GM12874 (cell line): ENCODE results near the gene MKRN2OS.

Source experiments
- TF ChIP-seq, protein P1 (sequence below): IDR thresholded peaks from 2 replicates; pipeline ENCODE4 v1.5.1; 2011; ENCODE audit warnings: low read depth, mild to moderate bottlenecking, control low read depth, low read length, moderate library complexity; ENCODE audit not compliant: insufficient read depth

The MKRN2OS gene

DNA sequence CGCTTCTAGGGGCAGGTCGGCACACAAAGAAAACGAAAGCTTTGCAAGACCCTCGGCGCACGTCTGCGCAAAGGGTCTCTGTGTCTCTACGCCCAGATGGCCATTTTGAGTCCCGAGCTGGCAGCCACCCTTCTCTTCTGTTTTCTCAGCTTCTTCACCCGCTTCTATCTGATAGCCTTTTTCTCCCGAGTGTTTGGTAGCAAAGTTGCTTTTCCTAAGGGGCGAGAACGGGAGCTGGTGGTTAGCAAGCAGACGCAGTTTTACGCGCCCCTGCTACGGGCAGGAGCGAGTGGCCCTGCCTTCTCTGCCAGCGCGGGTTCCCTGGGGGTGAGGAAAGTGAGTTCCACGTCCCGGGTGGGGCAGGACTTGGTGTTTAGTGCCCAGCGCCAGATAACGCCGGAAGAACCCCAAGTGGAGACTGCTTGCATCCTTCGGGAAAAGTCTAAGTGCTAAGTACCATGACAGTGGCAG is 8.7 kb upstream of the MKRN2OS start:
- TF ChIP-seq, protein P1, sequence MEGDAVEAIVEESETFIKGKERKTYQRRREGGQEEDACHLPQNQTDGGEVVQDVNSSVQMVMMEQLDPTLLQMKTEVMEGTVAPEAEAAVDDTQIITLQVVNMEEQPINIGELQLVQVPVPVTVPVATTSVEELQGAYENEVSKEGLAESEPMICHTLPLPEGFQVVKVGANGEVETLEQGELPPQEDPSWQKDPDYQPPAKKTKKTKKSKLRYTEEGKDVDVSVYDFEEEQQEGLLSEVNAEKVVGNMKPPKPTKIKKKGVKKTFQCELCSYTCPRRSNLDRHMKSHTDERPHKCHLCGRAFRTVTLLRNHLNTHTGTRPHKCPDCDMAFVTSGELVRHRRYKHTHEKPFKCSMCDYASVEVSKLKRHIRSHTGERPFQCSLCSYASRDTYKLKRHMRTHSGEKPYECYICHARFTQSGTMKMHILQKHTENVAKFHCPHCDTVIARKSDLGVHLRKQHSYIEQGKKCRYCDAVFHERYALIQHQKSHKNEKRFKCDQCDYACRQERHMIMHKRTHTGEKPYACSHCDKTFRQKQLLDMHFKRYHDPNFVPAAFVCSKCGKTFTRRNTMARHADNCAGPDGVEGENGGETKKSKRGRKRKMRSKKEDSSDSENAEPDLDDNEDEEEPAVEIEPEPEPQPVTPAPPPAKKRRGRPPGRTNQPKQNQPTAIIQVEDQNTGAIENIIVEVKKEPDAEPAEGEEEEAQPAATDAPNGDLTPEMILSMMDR: no peak

DNA sequence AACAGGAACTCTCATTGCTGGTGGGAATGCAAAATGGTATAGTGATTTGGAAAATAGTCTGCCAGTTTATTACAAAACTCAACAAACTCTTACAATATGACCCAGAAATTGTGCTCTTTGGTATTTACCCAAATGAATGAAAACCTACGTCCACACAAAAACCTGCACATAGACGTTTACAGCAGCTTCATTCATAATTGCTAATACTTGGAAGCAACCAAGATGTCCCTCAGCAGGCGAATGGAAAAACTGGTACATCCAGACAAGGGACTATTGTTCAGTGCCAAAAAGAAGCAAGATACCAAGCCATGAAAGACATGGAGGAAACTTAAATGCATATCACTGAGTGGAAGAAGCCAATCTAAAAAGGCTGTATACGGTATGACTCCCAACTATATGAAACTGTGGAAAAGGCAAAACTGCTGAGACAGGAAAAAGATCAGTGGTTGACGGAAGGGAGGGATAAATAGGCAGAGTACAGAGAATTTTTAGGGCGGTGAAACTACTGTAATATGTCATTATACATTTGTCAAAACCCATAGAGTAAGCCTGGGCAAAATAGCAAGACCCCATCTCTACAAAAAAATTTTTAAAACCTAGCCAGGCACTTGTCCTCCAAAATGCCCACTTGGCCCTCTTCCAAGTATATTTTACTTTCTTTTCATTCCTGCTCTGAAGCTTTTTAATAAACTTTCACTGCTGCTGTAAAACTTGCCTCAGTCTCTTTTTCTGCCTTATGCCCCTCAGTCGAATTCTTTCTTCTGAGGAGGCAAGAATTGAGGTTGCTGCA is 4.9 kb upstream of the MKRN2OS start:
- TF ChIP-seq, protein P1: no peak

DNA sequence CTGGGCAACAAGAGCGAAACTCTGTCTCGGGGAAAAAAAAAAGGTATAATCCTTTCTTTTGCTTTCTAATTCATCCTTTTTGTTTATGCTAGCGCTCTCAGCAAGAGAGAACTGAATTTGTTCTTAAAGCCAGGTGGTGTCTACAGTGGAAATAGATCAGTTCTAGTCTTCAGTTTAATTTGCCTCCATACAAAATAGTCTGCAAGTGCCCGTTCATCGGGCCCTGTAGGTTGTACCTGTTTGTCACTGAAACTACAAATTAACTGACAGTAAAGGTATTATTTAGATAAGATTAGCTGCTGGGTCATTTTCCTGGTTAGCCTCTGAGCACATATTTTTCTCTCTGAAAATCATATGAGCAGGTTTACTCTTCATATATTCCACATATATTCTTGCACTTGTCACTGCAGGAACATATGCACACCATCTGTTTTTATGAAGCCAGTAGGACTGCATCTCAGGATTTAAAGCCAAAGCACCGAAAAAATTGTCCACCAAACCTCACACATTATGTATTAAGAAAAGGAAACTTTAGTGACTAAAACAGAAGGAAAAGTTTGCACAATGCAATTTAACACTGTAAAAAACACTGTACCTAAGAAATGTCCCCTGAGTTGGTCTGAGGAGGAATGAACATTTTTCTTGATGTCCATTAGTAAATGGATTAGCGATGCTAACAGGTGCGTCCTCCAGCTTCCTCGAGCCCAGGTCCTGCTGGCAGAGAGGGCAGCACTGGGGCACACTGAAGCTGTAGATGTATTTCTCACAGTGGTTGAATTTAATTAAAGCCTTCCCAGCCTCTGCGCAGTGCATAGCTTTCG is 437 bp downstream of the MKRN2OS start:
- TF ChIP-seq, protein P1: no peak

DNA sequence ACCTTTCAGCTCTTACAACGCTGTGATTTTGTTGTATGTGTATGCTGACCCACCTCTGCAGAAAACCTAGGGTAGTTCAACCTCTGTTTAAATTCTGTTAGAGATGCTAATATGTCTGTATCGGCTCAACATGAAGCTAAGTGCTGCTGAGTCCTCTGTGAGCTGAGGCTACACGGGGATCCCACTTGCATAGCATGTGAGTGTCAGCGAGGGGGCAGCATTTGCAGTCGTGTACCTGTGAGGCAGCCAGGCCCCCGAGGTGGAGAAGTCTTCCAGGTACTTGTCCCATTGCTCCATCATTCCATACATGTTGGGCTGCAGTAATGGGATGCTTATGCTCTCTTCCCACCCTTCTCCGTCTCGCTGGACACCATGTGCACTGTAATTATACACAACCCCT is 3.7 kb downstream of the MKRN2OS start:
- TF ChIP-seq, protein P1: no peak

DNA sequence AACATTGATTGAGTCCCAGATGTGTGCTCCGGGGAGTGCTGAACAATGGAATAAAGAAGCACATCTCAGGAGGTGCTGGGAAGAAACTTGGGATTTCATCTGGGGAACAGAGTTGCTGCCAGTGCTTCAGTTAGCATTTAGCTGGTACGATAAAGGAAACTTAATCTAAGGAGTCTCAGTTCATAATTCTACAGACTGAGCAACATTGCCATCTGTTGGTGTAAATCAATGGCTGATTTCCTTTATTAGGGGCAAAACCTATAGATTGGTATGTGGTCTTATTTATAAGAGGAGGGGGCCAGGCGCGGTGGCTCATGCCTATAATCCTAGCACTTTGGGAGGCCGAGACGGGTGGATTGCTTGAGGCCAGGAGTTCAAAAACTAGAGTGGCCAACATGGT is 8.9 kb downstream of the MKRN2OS start:
- TF ChIP-seq, protein P1: no peak

DNA sequence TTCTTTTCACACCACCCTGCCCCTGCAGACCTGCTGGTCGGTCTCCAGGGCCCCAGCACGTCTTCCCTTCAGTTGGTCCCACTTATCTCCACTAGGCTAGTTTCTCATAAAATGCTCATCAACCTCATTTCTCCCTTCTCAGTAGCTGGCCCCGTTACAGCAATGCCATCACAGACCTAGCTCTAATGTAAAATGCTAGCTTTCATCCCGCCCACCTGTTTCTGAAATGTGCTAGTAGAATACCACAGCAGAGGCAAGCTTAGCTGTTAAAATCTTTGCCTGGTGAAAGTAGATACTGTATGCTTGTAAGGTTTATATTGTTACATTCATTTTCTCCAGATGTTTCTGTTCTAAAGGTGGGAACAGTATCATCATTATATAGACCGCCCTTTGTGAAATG is 13.1 kb downstream of the MKRN2OS start:
- TF ChIP-seq, protein P1: no peak

DNA sequence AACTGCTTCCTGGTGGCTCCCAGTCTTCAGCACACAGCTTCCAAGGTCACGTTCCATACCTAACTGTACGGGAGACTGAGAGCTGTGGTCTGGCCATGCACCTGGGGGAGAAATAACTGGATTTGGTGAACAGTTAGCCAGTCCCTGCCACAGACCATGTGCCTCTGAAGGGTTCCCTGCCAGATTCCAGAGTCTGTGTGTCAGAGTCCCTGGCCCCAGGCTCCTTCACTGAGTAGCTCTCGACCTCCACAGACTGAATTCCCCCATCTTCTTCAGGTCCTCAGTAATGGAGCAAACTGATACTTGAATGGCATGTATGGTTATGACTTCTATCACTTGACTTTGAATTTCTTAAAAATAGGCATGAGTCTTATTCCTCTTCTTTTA is 17.5 kb downstream of the MKRN2OS start:
- TF ChIP-seq, protein P1: no peak
